NCI-H146 treated with DMSO at 0.1 percent for 48 hours (cell line): ENCODE results near the gene MPPED1.
A peak's percentile ranks its signal among the peaks of the same experiment; 100 is the strongest.

Source experiments
- DNase-seq: peaks from one replicate; lab custom pipeline; 2025; ENCODE audit not compliant: unreplicated experiment; lab: John Stamatoyannopoulos, UW

The MPPED1 gene

DNA sequence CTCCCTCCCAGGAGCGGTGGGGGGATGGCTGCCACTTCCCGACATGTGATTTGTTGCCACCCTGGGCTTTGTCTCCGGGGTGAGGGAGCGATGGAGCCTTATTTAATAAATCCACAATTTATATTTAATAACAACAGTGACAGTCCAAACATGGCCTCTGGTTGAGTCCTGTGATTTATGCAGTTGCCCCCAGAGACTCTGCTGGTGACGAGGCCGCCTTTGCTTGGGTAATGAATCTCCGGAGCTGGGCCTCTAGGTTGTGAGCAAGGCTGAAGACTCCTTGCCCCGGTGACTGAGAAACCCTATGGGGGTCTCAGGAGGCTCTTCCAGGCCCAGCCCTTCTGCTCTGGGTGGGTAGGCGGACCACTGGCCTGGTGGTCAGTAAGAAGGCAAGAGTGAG is 16.7 kb downstream of the MPPED1 start:
- no peak for DNase-seq

DNA sequence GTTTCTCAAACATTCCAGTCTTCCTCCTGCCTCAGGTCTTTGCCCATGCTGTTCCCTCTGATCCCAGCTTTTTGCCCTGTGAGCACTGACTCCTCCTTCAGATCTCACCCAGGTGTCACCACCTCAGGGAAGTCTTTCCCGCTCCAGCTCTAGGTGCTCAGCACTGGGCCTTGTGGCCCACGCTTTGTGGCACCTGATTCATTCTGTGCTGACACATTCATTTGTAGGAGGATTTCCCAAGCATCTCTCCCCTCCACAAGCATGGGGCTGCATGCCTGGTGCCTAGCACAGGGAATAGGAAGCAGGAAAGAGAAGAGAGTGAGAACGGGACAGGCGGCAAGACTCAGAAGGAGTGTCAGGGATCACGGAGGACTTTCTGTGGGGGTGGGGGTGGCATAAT is 17.6 kb downstream of the MPPED1 start:
- no peak for DNase-seq

DNA sequence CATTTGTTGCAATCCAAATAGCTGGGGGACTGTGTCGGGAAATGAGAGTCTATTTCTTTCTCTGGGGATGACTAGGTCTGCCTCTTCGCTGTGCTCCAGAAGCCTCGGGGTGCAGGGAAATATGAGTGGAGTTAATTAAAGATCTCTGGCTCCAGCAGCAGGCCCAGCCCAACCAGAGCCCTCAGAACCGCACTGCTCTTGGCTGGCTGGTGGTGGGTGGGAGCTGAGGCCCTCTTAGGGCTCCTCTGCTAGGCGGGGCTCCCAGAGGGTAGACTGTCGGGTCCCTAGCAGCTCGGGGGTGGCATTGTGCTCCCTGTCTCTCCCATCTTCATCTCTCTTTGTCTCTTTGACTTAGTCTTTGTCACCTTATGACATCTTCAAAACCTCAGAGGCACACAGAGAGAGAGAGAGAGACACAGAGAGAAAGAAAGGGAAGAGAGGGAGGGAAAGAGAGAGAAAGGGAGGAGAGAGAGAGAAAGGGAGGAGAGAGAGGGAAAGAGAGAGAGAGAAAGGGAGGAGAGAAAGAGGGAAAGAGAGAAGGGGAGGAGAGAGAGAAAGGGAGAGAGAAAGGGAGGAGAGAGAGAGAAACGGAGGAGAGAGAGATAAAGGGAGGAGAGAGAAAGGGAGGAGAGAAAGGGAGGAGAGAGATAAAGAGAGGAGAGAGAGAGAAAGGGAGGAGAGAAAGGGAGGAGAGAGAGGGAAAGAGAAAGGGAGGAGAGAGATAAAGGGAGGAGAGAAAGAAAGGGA is 20.2 kb downstream of the MPPED1 start:
- DNase-seq = no peak

DNA sequence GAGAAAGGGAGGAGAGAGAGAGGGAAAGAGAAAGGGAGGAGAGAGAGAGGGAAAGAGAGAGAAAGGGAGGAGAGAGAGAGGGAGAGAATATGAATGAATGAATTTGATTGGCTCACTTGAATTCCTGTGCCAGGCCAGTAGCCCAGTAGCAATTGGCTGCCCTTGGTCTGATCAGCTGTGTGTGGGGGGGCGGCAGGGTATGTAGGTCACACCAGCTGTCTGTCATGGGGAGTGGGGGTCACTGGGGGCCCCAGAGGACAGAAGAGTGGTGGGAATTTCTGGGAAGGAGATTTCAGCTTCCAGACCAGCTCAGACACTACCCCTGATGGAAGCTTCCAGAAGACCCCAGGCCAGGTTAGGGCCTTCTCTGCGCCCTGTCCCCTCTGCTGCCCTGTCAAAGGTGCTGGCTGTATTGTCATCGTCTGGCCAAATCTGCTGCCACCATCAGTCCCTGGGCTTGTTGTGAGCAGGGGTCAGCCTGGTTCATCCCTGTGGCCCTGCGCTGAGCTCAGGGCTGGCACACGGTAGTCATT is 21.1 kb downstream of the MPPED1 start:
- DNase-seq = no peak

DNA sequence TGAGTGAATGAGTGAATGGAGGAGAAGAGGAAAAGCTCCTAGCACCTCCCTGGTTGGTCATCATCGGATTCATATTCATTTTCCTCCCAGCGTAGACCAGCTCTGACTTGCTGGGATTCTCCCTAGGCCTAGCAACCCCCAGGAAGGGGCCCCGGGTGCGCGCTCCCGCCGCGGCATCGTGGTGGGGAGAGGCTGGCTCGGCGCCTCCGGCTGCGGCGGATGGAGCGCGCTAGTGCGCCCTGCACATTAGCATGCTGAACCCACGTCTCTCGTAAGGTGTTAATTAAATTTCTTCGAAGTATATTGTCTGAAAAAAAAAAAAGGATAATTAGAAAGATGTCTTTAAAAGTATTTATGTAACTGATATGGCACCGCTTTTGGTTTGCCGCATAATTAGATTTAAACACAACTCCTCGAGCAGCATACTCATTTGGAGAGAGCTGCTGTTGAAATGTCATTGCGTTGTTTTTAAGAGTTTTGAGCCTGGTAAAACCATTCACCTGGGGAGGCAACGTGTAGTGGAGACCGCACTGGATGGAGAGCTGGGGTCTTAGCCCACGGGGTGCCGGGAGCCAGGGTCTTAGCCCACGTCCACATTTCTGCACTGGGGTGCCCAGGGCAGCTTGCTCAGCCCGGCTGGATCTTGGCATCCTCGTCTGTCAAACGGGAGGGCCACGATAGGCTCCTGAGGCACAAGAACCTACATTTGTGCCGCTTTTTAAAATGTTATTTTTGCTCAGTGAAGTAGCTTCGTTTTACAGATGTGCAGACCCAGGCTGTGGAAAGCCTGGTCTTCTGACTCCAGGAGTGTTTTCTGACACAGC is 21.8 kb downstream of the MPPED1 start:
- DNase-seq = no peak

DNA sequence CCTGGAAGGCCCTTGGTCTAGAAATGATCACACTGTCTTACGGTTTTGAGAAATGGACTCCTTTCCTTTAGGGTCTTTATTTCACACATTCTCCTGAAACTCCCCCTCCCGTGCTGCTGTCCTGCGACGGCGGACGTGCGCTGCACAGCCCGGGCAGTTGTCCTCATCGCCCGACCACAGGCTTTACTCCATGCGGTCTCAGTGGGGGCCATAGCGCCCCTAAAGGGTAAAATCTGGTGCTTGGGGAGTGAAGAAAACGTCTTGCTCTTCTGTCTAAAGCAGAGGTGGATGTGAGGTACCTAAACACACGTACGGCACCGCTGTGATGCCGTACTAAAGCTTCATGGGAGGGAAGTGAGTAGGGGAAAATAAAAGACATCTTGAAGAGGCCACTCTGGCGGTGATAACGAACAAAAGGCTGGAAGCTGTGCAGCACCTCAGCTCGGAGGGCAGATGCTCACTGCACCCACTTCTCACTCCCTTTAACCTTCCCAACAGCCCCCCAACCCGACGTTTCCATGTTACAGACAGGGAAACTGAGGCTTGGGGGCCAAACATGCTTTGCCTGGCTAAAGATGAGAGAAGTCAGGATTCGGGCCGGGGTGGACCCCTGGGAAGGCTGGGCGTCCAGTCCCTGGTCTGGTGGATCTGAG is 22.6 kb downstream of the MPPED1 start:
- DNase-seq = no peak

DNA sequence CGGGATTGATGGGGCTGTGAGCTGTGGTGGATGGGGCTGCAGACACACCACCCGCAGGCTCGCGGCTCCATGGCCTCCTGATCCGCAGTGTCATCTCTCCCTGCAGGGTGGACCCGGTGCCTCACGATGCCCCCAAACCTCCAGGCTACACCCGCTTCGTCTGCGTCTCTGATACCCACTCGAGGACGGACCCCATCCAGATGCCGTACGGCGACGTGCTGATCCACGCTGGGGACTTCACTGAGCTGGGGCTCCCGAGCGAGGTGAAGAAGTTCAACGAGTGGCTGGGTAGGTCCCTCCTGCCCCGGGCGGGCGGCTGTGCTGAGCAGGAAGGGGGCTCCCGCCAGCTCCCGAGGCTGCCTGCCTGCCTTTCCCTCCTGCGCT is 23.1 kb downstream of the MPPED1 start:
- no peak for DNase-seq

DNA sequence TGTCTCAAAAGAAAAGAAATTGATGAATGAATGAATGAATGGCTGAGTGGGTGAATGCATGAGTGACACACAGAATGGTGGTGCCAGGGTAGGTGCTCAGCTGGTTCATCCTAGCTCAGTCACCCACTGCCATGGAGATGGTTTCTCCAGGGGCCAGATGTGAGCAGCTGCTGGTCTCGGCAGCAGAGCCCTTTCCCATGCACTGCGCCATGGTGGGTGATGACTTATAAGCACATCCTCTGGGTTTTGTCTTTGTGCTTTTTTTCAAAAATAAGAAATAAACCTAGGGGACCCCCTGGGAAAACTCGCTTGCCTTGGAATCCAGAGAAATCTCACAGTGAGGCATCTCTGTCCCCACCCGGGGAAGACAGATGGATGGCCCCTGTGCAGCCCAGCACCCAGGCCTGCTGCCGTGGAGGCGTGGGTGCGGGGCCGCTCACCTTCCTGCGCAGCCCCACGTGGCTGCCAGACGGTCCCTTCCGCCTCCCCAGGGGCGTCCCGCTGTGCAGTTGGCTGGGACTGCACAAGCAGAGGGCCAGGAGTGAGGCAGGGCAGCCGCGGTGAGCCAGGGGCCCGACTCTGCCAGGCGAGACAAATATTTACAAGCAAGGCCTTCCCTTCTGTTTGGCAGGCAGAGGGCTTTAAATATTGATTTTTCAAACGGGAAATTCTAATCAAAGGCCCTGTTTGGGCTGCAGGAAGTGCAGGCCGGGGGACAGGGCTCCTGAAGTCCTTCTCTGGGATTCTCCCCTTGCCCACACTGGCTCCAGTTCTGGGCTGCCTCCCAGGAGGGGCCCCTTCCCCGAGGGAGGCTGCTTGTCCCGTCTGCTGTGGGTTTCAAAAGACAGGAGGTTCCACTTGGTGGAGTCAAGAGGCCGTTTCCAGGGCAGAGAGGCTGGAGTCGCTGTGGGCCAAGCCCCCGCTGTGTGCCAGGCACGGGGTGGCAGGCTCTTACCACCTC is 24.3 kb downstream of the MPPED1 start:
- peak; percentile 33 for DNase-seq

DNA sequence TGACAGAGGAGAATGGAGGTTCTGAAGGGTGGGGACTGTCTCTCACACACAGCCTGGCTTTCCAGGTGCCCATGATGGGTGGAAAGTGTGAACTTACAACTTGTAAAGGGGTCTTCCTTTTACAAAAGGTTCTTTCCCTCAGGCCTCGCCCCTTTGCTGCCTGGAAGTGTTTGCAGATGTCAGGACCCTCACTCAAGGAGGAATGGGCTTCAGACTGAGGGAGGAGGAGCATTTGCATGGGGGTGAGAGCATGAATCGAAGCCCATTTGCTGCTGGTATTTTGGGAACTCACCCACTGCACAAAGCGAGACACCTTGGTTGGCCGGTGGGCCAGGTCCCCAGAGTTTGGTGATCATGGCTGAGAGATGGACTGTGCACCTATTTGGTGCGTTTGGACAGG is 25.1 kb downstream of the MPPED1 start:
- DNase-seq = no peak

DNA sequence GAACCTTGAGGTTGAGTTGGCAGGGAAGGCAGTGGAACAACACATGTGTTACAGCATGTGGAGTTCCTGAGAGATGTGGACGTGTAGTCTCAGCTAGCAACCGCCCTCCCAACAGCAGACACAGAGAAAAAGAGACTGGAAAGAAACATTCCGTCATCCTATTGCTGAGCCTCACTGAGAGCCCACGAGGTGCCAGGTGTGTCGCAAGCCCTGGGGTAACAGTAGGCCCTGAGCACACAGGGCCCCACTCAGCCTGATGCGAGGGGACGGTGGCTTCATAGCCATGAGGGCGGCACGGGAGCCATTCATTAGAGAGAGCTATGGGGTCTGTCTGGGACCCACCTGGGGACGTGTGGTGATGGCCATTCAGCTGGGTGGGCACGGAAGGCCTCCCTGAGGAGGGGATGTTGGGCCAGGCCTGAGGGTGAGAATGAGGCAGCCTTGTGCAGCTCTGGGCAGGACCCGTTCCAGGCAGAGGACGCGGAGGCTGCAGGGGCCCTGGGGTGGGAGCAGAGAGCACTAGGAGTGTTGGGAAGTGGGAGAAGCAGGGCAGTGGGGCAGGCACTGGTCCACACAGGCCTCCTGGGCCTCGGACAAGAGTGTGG is 26.2 kb downstream of the MPPED1 start:
- DNase-seq = no peak

DNA sequence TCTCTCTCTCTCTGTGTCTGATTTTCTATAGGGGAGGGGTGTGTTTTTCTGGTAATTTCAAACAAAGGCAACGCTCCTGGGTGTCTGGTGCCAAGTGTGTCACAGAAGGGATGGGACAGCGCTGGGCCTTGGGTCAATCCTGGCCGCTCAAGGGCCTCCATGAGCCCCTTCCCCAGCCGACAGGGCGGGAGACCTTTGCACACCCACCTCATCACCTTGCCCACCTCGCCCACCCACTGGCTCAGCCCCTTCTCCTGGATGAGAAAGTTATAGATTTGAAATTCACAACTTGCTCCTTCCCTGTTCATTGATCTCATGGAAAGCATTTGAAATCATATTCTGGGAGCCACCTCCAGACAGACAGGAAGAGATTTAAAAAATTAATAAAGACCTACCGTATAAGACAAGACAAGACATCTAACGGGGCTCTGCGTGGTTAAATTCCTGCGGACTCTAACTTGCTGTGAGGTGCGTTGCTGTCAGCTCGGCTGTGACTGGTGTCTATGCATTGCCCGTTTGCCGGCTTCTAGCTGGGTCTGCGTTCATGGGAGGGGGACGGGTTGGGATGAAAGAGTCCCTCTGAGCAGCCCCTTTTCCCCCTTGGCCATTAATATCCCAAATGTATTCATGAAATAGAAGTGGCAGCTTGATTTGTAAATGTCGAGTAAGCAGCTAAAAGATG is 27.0 kb downstream of the MPPED1 start:
- no peak for DNase-seq

DNA sequence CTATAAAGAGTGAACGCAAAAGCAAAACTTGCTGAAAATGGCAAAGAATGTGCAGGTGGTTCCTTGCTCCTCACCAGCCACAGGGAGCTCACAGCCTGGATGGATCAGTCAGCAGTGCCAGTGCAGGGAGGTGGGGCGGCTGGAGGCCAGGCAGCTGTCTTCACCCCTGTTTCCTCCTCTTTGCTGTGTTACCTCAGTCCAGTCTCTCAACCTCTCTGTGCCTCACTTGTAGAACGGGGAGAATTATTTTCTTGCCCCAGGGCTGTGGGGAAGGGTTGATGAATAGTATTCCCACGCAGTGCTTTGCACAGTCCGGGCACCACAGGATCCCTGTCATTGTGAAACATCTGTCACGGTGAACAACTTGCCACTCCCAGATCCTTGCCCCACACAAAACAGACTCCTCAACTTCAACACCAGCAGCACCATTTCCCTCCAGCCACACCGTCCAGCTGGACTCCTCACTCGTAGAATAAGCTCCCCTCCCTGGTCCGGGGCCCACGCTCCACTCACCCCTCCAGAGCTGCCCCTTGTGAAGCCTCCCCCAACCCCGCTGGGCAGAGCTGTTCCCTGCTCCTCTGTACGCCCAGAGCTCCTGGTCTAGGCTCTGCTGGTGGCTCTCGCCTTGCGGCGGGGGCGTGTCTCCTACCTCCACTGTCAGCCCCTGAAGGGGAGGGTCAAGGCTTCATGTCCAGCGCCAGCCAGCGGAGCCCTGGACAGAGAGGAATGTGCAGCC is 27.7 kb downstream of the MPPED1 start:
- no peak for DNase-seq

DNA sequence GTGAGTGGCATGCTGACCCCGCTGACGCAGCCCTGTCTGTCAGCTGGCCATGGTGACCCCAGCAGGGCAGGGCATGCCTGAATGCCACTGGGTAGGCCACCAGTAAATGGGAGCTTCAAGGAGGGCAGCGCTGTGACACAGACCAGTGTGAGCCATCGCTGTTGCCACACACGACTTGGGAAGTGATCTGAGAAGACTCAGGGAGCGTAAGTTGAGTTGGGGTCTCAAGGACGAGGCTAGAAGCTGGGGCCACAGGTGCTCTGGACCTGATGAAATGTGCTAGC is 28.2 kb downstream of the MPPED1 start:
- no peak for DNase-seq

DNA sequence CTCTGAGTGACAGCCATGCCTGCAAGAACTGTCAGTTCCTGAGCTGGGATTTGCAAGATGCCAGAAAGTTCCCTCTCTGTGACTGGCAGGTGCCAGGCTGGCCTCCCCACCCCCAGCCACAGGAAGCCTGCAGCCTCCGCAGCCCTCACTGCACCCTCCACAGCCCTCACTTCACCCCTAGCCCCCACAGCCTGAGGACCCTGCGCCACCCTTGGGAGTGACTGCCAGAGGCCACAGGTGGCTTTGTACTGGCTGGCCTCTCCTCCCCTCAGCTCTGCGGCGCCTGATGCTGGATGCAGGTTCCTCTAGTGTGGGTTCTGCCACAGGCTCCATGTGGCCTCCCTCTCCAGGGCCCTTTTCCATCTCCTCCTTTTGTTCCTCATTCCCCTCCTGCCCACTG is 28.7 kb downstream of the MPPED1 start:
- DNase-seq = no peak

DNA sequence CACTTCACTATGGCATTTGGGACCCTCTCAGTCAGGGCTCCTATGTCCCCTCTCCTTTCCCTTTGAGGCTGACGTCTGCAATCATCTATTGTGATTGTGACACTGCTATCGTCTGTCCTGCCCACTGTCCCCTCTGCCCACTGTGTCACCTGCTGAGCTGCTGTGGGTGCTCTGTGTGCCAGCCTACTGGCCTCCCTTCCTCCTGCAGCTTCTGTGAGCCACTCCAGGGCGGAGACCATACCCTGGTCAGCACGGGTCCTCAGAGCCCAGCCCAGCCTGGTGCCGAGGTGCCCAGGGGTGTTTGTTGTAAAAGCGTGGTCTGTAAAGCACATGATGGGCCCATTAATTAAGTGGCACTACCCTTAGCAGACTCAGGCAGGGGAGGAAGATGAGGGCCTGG is 29.4 kb downstream of the MPPED1 start:
- no peak for DNase-seq

DNA sequence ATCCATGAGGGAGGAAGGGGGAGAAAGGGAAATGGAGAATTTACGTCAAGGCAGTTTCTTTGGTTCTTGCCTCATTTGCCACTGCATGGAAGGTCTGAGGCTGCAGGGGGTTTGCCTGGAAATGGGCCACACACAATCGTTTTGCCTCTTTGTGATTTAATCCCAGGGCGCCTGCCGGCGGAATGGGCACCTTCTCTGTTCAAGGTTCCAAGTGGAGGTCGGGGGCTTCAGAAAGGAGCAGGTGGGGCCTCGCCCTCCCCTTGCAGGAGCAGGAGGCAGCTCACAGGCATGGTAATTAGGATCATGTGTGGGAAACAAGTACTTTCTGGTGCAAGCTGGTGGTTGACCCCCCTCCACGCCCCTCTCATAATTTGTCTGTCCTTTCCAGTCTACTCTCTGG is 29.9 kb downstream of the MPPED1 start:
- no peak for DNase-seq

DNA sequence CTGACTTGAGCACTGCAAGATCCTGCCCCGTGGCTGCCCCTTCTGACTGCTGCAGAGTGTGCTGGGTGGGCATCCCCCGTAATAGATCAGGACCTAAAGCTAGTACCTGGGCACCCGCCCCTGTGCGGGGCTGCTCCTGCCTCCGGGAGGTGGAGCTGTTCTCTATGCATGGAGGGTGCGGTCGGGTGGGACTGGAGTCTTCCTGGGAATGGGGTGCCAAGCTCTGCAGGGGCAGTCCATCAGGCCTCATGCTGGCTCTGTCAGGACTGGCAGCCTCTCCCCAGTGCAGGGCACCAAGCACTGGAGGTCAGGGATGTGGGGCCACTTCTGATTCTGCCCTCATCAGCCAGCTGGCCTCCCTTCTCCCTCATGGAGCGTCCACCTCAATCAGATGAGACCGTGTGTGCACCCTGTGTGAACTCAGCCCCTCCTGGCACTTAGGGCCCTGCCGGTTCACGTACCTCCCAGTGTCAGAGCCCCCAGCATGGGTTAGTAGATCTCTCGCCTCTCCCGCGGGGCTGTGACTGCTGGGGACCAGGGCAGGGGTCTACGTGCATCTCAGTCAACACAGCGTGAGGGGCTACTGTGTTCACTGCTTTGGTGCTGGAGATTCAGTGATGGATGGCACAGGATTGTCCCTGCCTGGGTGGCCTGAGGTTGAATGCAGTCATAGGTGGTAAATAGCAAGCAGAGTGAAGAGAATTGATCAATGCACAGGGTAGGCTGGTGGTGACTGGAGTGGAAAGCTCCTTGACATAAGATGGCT is 30.8 kb downstream of the MPPED1 start:
- DNase-seq = no peak

DNA sequence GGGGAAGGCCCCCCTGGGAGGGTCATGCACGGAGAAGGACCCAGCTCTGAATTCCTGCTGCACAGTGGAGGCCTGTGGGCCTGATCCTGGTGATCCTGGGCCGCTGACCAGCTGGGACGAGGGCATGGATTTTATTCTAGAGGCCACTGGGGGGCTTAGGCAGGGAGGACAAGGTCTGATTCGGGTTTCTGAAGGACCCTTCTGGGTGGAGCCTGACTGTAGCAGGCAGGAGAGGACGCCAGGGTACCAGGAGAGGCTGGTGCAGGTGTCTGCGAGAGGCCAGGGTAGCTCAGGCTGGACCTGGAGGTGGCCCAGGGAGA is 31.3 kb downstream of the MPPED1 start:
- no peak for DNase-seq
